HepG2 (cell line): ENCODE data around the gene PSMA2. TPM values are rescaled to one million over a fixed set of nuclear protein-coding genes. Genes with fewer than 3 reads are reported as not detected.

Source experiments
- ARNTL ChIP-seq: sonication (generic); formaldehyde crosslinking; IDR thresholded peaks from 2 replicates; pipeline ENCODE4 v1.4.0; 2020; ENCODE audit warnings: mild to moderate bottlenecking, missing genetic modification reagents
- BCL6 ChIP-seq: IDR thresholded peaks from 2 replicates; pipeline ENCODE4 v1.6.1; 2016; ENCODE audit warnings: missing genetic modification reagents, missing compliant biosample characterization
- CENPX ChIP-seq: sonication (generic); formaldehyde crosslinking; IDR thresholded peaks from 2 replicates; pipeline ENCODE4 v1.9.0; 2021; ENCODE audit warnings: mild to moderate bottlenecking, missing genetic modification reagents, moderate library complexity
- GMEB2 ChIP-seq: IDR thresholded peaks from 2 replicates; pipeline ENCODE4 v1.6.1; 2016; ENCODE audit warnings: missing biosample characterization, missing genetic modification reagents, low read depth
- KMT2B ChIP-seq: IDR thresholded peaks from 2 replicates; pipeline ENCODE4 v1.6.1; 2016; ENCODE audit warnings: missing genetic modification reagents, missing compliant biosample characterization
- PRPF4 ChIP-seq: fragments of 200-400 bp; formaldehyde crosslinking; IDR thresholded peaks from 2 replicates; pipeline ENCODE4 v1.6.1; 2016; ENCODE audit warnings: low read length, low read depth; ENCODE audit not compliant: poor library complexity, severe bottlenecking
- RBM22 ChIP-seq: fragments of 200-400 bp; formaldehyde crosslinking; optimal IDR thresholded peaks from 2 replicates; pipeline ENCODE3; 2017; ENCODE audit warnings: mild to moderate bottlenecking, low read length, moderate library complexity
- TSC22D2 ChIP-seq: sonication (generic); formaldehyde crosslinking; IDR thresholded peaks from 2 replicates; pipeline ENCODE4 v1.5.1; 2020; ENCODE audit warnings: missing genetic modification reagents, mild to moderate bottlenecking, borderline replicate concordance
- ZBTB8A ChIP-seq: sonication (generic); formaldehyde crosslinking; IDR thresholded peaks from 2 replicates; pipeline ENCODE4 v1.4.0; 2020; ENCODE audit warnings: mild to moderate bottlenecking, low read depth, missing genetic modification reagents, borderline replicate concordance
- ZNF296 ChIP-seq: sonication (generic); formaldehyde crosslinking; conservative IDR thresholded peaks from 2 replicates; pipeline ENCODE4 v1.5.0; 2020; ENCODE audit warnings: mild to moderate bottlenecking, missing genetic modification reagents
- ZNF484 ChIP-seq: sonication (generic); formaldehyde crosslinking; IDR thresholded peaks from 2 replicates; pipeline ENCODE4 v1.5.1; 2020; ENCODE audit warnings: mild to moderate bottlenecking, low read depth, missing genetic modification reagents, borderline replicate concordance
- ZNF501 ChIP-seq: sonication (generic); formaldehyde crosslinking; IDR thresholded peaks from 2 replicates; pipeline ENCODE4 v1.5.1; 2020; ENCODE audit warnings: mild to moderate bottlenecking, moderate library complexity, missing genetic modification reagents
- ZNF878 ChIP-seq: sonication (generic); formaldehyde crosslinking; IDR thresholded peaks from 2 replicates; pipeline ENCODE4 v1.8.1; 2023; ENCODE audit warnings: mild to moderate bottlenecking, missing genetic modification reagents, moderate library complexity
- polyA plus RNA-seq, 8 experiments: library from polyadenylated mRNA; depleted of rRNA in 3 of 8; stranded (reverse) in 7 of 8; unstranded in 1 of 8; fragments of >200 nt; fragmentation: Illumina TruSeq in 4 of 8; extraction: Trizol in 4 of 8; gene quantifications; 2 replicates each; pipeline versions ENCODE4 v1.2.1 to v1.2.3, GENCODE V29; 2011 to 2016; ENCODE audit warnings: low read depth in 4 of 8, missing spikeins in 1 of 8, mixed read lengths in 1 of 8; ENCODE audit not compliant: insufficient read depth in 1 of 8
- total RNA-seq, 5 experiments: library from RNA; depleted of rRNA; stranded (reverse); fragments of >200 nt; fragmentation: Illumina TruSeq; extraction: Trizol; gene quantifications; 2 replicates each; pipeline ENCODE4 v1.2.3, GENCODE V29; 2016; ENCODE audit warnings: low read depth in 1 of 5
- TF ChIP-seq, protein P1 (sequence below): sonication (generic); formaldehyde crosslinking; IDR thresholded peaks from 2 replicates; pipeline ENCODE4 v1.4.0; 2020; ENCODE audit warnings: low read depth, missing genetic modification reagents
- TF ChIP-seq, protein P2 (sequence below): sonication (generic); formaldehyde crosslinking; IDR thresholded peaks from 2 replicates; pipeline ENCODE4 v1.4.0; 2020; ENCODE audit warnings: mild to moderate bottlenecking, missing genetic modification reagents
- TF ChIP-seq, protein P3 (sequence below): sonication (generic); formaldehyde crosslinking; IDR thresholded peaks from 2 replicates; pipeline ENCODE4 v1.4.0; 2020; ENCODE audit warnings: mild to moderate bottlenecking, missing genetic modification reagents
- TF ChIP-seq, protein P4 (sequence below): sonication (generic); formaldehyde crosslinking; IDR thresholded peaks from 2 replicates; pipeline ENCODE4 v1.4.0; 2020; ENCODE audit warnings: mild to moderate bottlenecking, missing genetic modification reagents, borderline replicate concordance

PSMA2 gene
- total and polyA plus RNA-seq, 2 of the 13 experiments (the other 11 are each of a cell fraction or from before 2014, with no cell fraction given) = 125 to 266 TPM

GRCh38 chr7:42931834-42932651 is at the start of gene PSMA2, which contains the start of gene MRPL32 (continued):
- TF ChIP-seq ARNTL = no peak
- no peak for TF ChIP-seq PRPF4
- no peak for TF ChIP-seq BCL6 (CRISPR knock-in tag)
- TF ChIP-seq, protein P1, sequence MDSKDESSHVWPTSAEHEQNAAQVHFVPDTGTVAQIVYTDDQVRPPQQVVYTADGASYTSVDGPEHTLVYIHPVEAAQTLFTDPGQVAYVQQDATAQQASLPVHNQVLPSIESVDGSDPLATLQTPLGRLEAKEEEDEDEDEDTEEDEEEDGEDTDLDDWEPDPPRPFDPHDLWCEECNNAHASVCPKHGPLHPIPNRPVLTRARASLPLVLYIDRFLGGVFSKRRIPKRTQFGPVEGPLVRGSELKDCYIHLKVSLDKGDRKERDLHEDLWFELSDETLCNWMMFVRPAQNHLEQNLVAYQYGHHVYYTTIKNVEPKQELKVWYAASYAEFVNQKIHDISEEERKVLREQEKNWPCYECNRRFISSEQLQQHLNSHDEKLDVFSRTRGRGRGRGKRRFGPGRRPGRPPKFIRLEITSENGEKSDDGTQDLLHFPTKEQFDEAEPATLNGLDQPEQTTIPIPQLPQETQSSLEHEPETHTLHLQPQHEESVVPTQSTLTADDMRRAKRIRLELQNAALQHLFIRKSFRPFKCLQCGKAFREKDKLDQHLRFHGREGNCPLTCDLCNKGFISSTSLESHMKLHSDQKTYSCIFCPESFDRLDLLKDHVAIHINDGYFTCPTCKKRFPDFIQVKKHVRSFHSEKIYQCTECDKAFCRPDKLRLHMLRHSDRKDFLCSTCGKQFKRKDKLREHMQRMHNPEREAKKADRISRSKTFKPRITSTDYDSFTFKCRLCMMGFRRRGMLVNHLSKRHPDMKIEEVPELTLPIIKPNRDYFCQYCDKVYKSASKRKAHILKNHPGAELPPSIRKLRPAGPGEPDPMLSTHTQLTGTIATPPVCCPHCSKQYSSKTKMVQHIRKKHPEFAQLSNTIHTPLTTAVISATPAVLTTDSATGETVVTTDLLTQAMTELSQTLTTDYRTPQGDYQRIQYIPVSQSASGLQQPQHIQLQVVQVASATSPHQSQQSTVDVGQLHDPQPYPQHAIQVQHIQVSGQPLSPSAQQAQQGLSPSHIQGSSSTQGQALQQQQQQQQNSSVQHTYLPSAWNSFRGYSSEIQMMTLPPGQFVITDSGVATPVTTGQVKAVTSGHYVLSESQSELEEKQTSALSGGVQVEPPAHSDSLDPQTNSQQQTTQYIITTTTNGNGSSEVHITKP (CRISPR knock-in tag) = 0 out of 2 replicates have a peak, but pooled peaks have one; percentile 7
- TF ChIP-seq, protein P2, sequence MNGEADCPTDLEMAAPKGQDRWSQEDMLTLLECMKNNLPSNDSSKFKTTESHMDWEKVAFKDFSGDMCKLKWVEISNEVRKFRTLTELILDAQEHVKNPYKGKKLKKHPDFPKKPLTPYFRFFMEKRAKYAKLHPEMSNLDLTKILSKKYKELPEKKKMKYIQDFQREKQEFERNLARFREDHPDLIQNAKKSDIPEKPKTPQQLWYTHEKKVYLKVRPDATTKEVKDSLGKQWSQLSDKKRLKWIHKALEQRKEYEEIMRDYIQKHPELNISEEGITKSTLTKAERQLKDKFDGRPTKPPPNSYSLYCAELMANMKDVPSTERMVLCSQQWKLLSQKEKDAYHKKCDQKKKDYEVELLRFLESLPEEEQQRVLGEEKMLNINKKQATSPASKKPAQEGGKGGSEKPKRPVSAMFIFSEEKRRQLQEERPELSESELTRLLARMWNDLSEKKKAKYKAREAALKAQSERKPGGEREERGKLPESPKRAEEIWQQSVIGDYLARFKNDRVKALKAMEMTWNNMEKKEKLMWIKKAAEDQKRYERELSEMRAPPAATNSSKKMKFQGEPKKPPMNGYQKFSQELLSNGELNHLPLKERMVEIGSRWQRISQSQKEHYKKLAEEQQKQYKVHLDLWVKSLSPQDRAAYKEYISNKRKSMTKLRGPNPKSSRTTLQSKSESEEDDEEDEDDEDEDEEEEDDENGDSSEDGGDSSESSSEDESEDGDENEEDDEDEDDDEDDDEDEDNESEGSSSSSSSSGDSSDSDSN = peak; percentile 61
- TF ChIP-seq, protein P3, sequence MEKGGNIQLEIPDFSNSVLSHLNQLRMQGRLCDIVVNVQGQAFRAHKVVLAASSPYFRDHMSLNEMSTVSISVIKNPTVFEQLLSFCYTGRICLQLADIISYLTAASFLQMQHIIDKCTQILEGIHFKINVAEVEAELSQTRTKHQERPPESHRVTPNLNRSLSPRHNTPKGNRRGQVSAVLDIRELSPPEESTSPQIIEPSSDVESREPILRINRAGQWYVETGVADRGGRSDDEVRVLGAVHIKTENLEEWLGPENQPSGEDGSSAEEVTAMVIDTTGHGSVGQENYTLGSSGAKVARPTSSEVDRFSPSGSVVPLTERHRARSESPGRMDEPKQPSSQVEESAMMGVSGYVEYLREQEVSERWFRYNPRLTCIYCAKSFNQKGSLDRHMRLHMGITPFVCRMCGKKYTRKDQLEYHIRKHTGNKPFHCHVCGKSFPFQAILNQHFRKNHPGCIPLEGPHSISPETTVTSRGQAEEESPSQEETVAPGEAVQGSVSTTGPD (CRISPR knock-in tag) = no peak
- TF ChIP-seq, protein P4, sequence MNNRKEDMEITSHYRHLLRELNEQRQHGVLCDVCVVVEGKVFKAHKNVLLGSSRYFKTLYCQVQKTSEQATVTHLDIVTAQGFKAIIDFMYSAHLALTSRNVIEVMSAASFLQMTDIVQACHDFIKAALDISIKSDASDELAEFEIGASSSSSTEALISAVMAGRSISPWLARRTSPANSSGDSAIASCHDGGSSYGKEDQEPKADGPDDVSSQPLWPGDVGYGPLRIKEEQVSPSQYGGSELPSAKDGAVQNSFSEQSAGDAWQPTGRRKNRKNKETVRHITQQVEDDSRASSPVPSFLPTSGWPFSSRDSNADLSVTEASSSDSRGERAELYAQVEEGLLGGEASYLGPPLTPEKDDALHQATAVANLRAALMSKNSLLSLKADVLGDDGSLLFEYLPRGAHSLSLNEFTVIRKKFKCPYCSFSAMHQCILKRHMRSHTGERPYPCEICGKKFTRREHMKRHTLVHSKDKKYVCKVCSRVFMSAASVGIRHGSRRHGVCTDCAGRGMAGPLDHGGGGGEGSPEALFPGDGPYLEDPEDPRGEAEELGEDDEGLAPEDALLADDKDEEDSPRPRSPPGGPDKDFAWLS (CRISPR knock-in tag) = no peak
- no peak for TF ChIP-seq ZNF296
- TF ChIP-seq GMEB2 (CRISPR knock-in tag) = 0 out of 2 replicates have a peak, but pooled peaks have one; percentile 14
- no peak for TF ChIP-seq ZBTB8A (CRISPR knock-in tag)
- no peak for TF ChIP-seq ZNF878 (CRISPR knock-in tag)
- peak; percentile 82 for TF ChIP-seq TSC22D2 (CRISPR knock-in tag)
- TF ChIP-seq ZNF484 (CRISPR knock-in tag) = no peak
- TF ChIP-seq RBM22 = no peak
- peak; percentile 81 for TF ChIP-seq ZNF501 (CRISPR knock-in tag)
- peak; percentile 67; the same call in 1 of the 2 replicates for TF ChIP-seq KMT2B (CRISPR knock-in tag)
- TF ChIP-seq CENPX (CRISPR knock-in tag) = no peak
